HK-2 (cell line): ENCODE results near the gene TMEM233.
A peak's percentile ranks its signal among the peaks of the same experiment; 100 is the strongest.
"Not testable (repeated sequence)": the region's sequence is repeated elsewhere in the genome, so short reads cannot be mapped to it uniquely, and the experiment has no call there.

ENCODE experiments used
- DNase-seq: peaks from one replicate; pipeline ENCODE4 v3.0.0-alpha.2; 2018; ENCODE audit not compliant: unreplicated experiment

The TMEM233 gene

GRCh38 chr12:119658166-119658565 lies 64.6 kb downstream of the TMEM233 start:
- not testable (repeated sequence) for DNase-seq

- no peak for DNase-seq
Measured at GRCh38 chr12:119659289-119659897, 65.8 kb downstream of the TMEM233 start.

GRCh38 chr12:119660076-119660475 lies 66.5 kb downstream of the TMEM233 start:
- no peak for DNase-seq

GRCh38 chr12:119661882-119662281 lies 68.3 kb downstream of the TMEM233 start:
- DNase-seq: no peak

- DNase-seq: no peak
Measured at GRCh38 chr12:119664642-119665041, 71.1 kb downstream of the TMEM233 start.

- no peak for DNase-seq
Measured at GRCh38 chr12:119665164-119665929, 71.8 kb downstream of the TMEM233 start.

- DNase-seq: no peak
Measured at GRCh38 chr12:119666226-119666795, 72.7 kb downstream of the TMEM233 start.

- DNase-seq: no peak
Measured at GRCh38 chr12:119666900-119667576, 73.5 kb downstream of the TMEM233 start.

GRCh38 chr12:119667577-119668323 lies 74.2 kb downstream of the TMEM233 start, which contains the start of gene PRKAB1:
PRKAB1 (plus strand) TSS chr12:119668133; CDS start chr12:119668245, 112 bp downstream.
- peak; percentile 97 for DNase-seq

GRCh38 chr12:119668324-119668841 lies 74.8 kb downstream of the TMEM233 start:
- DNase-seq: no peak

GRCh38 chr12:119669744-119670472 lies 76.3 kb downstream of the TMEM233 start:
- no peak for DNase-seq

GRCh38 chr12:119671070-119671469 lies 77.5 kb downstream of the TMEM233 start:
- no peak for DNase-seq

- DNase-seq: no peak
Measured at GRCh38 chr12:119672194-119672593, 78.6 kb downstream of the TMEM233 start.

- no peak for DNase-seq
Measured at GRCh38 chr12:119673634-119674033, 80.1 kb downstream of the TMEM233 start.

- peak; percentile 32 for DNase-seq
Measured at GRCh38 chr12:119674560-119674959, 81.0 kb downstream of the TMEM233 start.

GRCh38 chr12:119676022-119676421 lies 82.4 kb downstream of the TMEM233 start:
- no peak for DNase-seq

- DNase-seq: no peak
Measured at GRCh38 chr12:119676573-119676972, 83.0 kb downstream of the TMEM233 start.

- DNase-seq: no peak
Measured at GRCh38 chr12:119678459-119678858, 84.9 kb downstream of the TMEM233 start.

GRCh38 chr12:119679081-119679480 lies 85.5 kb downstream of the TMEM233 start:
- DNase-seq: no peak

- DNase-seq: no peak
Measured at GRCh38 chr12:119679490-119679889, 85.9 kb downstream of the TMEM233 start.

- no peak for DNase-seq
Measured at GRCh38 chr12:119681111-119681510, 87.5 kb downstream of the TMEM233 start.
